NCI-H510A (cell line): ENCODE measurements around the gene AVPR1B.

Source experiments
- DNase-seq: peaks from one replicate; lab custom pipeline; 2025; lab: John Stamatoyannopoulos, UW

AVPR1B gene, protein sequence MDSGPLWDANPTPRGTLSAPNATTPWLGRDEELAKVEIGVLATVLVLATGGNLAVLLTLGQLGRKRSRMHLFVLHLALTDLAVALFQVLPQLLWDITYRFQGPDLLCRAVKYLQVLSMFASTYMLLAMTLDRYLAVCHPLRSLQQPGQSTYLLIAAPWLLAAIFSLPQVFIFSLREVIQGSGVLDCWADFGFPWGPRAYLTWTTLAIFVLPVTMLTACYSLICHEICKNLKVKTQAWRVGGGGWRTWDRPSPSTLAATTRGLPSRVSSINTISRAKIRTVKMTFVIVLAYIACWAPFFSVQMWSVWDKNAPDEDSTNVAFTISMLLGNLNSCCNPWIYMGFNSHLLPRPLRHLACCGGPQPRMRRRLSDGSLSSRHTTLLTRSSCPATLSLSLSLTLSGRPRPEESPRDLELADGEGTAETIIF

DNA sequence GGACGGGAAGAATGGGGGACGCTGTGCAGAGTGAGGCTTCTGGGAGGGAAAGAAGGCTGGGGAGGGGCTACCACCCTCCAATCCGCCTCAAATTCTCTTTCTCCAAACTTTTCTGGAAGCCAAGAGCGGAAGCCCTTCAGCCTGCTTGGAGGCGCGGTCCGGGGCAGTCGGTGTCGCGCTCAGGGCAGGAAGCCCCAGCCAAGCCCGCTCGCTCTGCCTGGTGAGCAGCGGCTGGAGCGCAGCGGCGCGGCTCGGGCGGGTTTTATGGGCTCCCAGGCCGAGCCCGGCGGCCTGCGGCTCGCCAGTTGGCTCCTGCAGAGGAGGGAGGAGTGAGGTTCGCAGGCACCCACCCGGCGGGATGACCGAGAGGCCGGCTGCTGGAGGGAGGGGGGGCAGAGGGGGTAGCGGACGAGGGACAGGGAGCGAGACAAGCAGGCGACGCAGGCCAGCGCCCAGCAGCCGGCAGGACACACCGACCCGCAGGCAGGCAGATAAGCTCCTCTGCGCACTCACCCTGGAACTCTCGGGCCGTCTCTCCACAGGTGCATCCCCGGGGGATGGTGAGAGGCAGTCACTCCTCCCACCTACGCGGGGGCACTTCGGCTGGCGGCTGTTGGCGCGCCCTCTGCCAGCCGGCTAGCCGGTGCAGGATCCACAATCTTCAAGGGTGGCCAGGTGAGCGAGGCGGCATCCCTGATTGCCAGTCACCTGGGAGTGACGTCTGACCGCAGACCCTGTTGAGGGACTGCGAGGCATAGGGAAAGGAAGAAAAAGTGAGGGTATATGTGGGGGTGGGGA is at the start of gene AVPR1B:
AVPR1B (minus strand) TSS at position 238 of the 798 bp plus-strand sequence. CDS start 498 bp downstream, outside the sequence.
- DNase-seq: peak; percentile 81

DNA sequence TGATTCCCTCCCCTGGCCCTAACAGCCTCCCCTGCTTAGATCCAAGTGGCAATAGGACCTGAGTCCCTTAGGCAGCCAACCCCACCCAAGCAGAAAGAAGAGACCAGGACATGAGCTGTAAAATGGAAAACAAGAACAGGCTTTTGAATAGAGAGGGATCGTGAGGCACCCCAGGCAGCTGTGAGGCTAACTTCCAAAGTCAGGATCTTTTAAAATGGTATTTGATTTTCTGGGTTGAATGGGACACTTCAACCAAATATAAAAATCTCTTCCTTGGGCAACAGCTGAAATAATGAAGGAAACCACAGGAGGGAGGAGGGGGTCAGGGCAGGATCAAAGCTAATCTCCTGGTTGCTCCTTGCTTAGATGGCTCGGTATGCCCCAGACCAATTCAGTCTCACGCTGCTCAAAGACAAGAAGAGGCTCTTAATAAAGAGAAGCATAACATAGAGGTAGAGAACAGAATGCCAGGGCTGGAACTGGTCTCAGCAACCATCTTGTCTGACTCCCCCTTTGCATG is 28.6 kb upstream of the AVPR1B start:
- DNase-seq: no peak

DNA sequence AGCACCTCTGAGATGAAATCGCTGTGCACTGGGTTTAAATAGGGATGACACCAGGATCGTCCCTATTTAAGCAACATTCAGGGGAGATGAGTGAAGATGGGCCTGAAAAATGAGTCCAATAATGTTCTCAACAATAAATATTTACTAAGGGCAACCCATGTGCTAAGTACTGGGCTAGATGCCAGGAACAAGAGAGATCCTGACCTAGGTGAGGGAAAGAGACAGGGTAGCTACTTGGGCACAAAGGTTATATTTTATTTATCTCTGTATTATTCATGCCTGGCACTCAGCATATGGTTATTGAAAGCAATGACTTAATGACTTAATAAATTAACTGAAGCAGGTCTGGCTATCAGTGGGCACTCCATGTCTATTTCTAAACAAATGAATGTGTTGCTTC is 27.4 kb upstream of the AVPR1B start:
- DNase-seq: no peak

DNA sequence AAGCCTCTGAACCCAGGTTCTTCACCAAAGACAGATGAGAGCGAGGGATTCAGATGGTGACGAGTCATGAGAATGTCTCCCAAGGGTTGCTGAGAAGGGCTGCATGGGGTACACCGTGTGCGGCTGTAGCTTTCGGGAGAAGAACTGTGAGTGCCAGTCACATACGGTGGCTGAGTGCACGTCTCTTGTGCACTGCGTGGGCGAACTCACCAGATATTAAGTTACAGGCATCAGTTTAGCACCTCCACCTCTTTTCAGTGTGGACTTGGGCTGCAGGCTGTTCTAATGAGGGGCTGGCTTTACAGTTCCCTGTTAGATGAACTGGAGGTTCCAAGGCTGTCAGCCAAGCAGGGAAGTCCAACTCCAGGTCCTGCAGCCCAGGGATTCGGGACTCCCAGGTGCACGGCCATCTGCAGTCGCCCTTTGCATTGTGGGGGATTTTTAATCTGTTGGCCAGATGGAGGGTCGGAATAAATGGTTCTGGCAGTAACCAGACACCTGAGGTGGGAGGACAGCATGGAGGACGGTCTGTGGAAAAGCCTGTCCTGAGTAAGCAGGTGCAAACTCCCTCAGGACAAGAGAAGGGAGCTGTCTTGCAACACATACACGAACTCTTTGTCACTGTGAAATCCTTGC is 26.5 kb upstream of the AVPR1B start:
- no peak for DNase-seq

DNA sequence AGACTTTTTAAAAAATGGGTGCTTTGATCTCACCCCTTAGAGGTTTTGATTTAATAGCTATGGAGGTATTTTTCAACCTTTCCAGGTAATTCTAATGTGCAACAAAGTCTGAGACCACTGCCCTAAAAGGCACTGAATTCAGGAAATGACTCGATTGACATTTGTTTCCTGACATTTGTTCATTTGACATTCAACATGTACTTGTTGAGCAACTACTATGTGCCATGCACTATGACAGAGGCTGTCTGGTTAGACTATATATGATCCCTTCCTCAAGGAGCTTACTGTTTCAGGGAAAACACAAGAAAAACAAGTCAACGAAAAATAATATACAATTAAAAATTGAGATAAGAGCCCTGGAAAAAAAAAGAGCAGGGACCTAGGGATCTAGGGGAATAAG is 25.6 kb upstream of the AVPR1B start:
- no peak for DNase-seq

DNA sequence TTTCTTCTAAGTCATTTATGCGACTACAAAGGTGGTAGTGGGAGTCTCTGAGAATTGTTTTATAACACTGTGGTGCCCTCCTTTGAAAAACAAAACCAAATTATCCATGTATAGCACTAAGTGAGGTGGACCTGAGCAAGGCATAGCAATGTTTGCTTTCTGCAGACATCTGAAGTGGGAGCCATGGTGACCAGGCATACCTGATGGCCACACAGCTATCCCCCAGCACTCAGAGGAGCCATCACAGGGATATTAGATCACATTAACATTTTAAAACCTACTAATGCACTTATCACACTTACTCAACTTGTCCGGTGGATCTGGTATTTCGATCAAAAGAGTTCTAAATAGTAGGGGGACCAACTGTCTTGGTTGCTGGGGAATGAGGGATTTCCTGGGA is 24.8 kb upstream of the AVPR1B start:
- no peak for DNase-seq

DNA sequence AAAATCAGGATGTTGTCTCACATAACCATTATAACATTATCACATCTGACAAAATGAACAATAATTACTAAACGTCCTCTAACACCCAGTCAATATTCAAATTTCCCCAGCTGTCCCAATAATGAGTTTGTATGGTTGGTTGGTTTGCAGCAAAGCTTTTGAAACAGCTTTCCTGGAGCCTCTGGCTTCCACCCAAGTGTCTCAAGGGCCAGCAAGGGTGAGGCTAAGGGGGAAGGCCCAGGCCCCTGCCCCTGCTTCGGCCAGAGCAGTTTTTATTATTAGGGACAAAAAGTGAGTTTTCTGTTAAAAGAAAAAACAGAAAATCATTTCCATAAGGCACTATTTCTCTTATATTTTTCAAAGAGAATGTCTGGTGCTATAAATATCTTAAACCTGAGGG is 19.1 kb upstream of the AVPR1B start:
- DNase-seq: no peak

DNA sequence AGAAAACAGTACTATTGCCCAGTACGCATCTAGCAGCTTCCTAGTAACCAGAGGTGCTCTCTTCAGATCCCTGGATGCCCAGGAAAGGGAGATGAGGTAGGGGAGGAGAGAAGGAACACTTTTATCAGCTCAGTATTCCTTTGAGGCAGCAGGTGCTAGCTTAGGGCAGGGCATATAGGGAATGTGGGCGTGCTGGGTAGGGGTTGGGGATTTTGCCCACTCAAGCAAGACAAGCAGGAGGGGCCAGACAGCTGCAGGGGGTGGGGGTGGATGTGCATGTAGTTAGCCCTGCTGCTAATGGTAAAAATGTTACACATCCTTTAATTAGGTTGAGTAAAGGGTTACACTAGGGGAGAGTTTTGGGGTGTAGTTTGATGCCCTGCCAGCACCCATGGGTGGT is 18.1 kb upstream of the AVPR1B start:
- DNase-seq: no peak

DNA sequence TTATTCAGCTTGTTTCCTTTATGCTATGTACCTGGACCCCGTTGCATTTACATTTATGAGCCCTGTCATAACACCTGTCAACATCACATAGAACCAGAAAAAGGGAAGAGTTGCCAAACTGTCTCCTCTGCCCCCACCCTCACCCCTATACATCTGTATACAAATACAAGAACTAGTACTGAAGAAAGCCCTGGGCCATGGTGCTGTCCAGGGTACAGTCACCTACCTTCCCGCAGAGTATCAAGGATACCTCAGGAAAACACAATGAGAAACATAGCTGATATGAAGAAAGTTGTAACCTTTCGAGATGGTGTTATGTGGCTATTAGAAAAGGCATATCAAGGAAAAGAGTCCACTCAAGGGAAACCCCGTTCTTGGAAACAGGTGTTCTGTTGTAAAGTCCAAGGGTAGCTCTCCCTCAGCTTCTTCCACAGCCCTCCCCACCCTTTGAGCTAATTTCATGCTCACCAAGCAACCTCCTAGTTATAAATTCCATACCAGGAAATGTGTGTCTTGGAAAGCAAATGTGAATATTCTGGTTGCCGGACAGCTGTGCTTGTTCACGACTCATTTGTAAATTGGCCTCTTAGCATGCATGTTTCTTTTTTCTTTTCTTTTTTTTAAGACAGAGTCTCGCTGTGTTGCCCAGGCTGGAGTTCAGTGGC is 16.7 kb upstream of the AVPR1B start:
- no peak for DNase-seq

DNA sequence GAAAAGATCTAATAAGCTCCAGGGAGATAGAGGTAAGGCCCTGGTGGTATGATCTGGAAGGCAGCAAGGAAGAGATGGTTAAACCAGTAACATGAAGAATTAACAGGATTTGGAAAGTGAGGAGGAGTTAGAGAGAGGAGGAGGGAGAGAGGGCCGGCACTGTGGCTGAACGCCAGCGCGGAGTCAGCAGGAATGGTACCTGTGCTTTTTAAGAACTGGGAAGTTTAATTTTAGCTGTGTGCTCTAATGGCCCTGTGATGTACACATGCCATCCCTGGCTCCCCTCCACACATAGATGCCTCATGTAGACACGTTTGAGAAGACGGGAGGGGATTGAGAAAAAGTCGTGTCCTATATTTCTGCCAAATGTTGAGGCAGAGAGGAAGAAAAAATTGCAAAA is 13.8 kb upstream of the AVPR1B start:
- DNase-seq: no peak

DNA sequence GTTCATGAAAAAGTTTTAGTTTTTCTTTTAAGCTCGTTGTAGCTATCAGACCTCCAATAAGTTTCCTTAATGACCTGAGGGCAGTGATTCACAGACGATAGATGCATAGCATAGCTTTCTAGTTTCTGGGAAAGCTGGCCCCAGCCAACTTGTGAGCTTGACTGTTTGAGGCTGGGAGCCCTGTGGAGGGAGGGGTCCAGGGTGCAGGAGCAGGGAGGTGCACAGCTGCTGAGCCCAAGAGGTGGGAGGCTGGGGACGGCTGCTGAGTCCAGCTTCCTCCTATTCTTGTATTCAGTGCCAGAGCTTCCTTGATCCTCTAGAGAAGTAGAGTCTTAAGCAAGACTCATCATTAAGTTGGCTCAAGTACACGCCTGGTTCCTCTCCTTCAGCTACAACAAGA is 11.0 kb upstream of the AVPR1B start:
- no peak for DNase-seq

DNA sequence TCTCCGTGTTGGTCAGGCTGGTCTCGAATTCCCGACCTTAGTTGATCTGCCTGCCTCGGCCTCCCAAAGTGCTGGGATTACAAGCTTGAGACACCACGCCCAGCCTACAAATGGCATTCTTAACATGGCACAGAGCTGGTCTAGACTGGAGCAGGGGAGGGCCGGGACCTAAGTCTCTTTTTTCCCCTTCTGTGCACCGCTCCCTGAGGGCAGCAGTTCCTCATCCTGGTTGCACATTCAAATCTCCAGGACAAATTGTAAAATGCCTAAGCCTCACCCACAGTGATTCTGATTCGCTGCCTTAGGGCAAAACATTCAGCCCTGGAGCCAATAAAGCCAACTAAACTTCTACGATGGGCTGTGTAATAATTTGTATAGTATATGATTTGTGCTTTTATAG is 10.1 kb upstream of the AVPR1B start:
- no peak for DNase-seq

DNA sequence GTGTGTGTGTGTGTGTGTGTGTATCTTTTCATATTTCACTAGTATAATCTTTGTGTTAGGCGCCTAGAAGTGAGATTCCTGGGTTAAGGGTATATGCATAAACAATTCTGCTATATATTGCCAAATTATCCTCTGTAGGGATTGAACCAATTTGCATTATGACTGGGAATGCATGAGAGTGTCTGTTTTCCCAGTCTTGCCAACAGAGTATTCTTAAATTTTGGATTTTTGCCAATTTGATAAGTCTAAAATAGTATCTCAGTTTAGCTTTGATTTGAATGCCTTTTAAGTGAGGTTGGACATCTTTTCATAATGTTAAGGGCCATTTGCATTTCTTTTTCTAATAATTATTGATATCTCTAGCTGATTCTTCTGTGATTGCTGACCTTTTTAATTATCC is 8.2 kb upstream of the AVPR1B start:
- DNase-seq: no peak

DNA sequence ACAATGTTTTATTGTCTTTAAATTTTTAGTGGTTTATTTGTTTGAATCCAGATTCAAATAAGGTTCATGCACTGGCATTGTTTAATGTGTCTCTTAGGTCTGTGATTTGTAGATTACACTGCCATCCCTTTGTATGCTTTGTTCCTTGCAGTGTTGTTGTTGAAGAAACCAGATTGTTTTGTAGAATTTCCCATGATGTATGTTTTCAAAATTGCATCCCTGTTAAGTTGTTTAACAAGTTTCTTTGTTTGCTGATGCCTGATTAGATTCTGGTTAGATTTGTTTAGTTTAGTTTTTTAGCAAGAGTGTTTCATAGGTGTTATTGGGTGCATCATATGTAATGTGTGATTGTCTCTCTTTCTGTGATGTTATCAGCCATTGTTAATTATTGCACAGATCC is 5.5 kb upstream of the AVPR1B start:
- DNase-seq: no peak

DNA sequence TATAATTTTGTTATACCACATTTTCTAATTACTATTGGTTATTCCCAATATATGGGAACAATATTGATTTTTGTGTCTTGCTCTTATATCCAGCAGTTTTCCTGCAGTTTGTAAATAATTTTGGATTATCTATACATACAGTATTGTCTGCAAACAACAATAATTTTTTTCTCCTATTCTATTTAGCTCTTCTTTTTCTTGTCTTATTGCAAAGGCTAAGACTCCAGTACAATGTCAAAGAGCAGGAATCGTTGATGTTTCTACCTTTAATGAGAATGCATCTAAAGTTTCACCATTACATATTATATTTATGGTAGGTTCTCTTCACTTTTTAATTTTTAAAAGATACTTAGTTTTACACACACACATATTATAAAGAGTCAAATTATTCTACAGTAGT is 4.1 kb upstream of the AVPR1B start:
- no peak for DNase-seq

DNA sequence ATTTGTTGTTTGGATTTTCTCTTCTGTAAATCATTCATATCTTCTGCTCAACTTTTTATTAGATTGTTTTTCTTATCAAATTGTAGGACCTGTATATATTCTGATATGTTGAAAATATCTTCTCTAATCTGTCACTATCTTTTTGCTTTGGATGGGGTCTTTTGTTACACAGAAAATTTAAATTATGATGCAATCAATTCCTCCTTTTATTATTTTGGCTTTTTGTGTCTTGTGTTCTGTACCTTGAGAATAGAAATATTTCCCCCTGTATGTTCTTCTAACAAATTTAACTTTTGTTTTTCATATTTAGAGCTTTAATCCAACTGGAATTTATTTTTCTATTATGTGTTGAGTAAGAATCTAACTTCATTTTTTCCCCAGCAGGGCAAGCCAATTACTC is 3.2 kb upstream of the AVPR1B start:
- no peak for DNase-seq

DNA sequence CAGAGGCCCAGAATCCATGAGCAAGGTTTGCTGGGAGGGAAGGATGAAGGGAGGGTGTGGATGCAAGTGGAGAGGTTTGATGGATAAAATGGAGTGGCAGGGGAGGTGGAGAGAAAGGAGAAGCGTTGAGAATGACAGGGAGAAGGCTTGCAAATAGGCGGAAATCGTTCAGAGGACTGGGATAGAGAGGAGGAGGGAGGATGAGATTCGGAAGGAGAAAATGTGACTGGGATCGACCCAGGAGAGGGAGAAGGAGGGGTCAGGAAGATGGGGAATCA is 376 bp downstream of the AVPR1B start:
- DNase-seq: no peak

DNA sequence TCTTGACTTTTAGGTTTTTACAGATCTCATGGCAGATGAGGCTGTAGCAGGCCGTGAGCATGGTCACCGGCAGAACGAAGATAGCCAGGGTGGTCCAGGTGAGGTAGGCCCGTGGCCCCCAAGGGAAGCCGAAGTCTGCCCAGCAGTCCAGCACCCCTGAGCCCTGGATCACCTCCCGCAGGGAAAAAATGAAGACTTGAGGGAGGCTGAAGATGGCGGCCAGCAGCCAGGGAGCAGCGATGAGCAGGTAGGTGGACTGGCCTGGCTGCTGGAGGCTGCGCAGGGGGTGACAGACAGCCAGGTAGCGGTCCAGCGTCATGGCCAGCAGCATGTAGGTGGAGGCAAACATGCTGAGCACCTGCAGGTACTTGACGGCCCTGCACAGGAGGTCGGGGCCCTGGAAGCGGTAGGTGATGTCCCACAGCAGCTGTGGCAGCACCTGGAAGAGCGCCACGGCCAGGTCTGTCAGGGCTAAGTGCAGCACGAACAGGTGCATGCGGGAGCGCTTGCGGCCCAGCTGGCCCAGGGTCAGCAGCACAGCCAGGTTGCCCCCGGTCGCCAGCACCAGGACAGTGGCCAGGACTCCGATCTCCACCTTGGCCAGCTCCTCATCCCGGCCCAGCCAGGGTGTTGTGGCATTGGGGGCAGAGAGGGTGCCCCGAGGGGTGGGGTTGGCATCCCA is 856 bp downstream of the AVPR1B start:
- peak; percentile 70 for DNase-seq

DNA sequence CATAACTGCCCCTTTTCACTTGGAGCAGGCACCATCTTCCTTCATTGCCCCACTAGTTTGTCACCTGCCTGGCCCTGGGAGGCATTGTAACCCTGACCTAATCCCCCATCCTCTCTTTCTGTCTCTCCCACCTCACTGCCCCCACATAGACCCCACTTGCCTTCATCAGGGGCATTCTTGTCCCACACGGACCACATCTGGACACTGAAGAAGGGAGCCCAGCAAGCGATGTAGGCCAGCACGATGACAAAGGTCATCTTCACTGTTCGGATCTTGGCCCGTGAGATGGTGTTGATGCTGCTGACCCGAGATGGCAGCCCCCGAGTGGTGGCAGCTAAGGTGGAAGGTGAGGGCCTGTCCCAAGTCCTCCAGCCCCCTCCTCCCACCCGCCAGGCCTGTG is 1.4 kb downstream of the AVPR1B start:
- no peak for DNase-seq

DNA sequence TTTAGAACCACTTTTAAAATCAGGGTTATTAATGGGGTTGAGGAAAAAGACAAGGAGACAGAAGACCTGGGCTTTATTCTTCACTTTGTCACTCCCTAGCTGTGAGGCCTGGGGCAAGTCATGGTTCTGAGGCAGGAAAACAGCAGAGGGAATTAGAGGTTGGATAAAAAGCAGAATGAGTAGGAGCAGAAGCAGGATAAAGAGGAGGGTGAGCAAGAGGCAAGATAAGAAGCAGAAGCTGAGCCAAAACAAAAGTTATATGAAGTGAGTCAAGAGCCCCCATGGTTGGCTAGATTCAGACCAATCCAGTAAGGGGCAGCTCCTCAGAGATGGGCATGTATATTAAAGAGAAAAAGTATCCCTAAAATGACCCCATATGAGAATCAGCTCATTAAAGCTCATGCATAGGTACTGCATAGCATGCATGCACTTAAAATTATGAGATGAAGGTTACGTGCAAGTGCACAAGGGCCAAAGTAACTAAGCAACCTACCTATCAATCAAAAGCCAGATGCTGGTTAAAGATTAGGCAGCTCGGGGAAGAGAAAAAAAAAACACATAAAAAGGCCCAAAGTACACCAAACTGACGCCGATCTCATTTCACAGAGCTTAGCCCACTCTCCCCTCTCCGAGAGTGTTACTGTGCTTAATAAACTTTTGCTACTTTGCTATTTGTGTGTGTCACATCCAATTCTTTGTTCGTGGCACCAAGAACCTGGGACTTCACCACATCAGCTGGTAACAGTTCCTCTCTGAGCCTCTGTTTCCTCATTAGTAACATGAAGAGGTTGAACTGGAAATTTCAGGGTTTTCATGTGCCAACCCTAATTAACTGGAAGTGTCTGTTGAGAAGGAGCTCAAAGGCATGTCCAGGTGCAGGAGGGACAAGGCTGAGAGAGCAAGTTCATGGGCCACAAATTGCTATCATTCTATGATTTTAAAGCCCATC is 2.2 kb downstream of the AVPR1B start:
- no peak for DNase-seq
